Measurements from ENCODE around the gene CNN3.

The CNN3 gene

GRCh38 chr1:94856004-94856403, 70.9 kb downstream of the CNN3 start:
- no peaks in the 10 kb centered on the region for H3K9me3 Mint-ChIP-seq
- peaks cover 19% of the 10 kb centered on the region for H3K27me3 Mint-ChIP-seq
- no peak overlapping the region for H3K4me3 Mint-ChIP-seq
- no peaks in the 10 kb centered on the region for H3K4me1 Mint-ChIP-seq
- CTCF ChIA-PET, result interaction anchor here (0.6 to 8.6 kb wide), 11 partner anchors 10 to 956 kb away, joined by 3 to 138 read pairs (median 5); partner anchors contain the start of gene RWDD3
- H3K27ac Mint-ChIP-seq, result no peak overlapping the region
- DNase-seq, result no peak
- no peaks in the 10 kb centered on the region for H3K36me3 Mint-ChIP-seq

GRCh38 chr1:94855307-94855700, 71.6 kb downstream of the CNN3 start:
- H3K27me3 Mint-ChIP-seq, result peaks cover 15% of the 10 kb centered on the region
- no peak overlapping the region for H3K4me3 Mint-ChIP-seq
- DNase-seq, result no peak
- no peaks in the 10 kb centered on the region for H3K4me1 Mint-ChIP-seq
- no peaks in the 10 kb centered on the region for H3K9me3 Mint-ChIP-seq
- no peaks in the 10 kb centered on the region for H3K36me3 Mint-ChIP-seq
- H3K27ac Mint-ChIP-seq, result no peak overlapping the region
- CTCF ChIA-PET, result interaction anchor here (0.7 to 8.6 kb wide), 16 partner anchors 10 to 379 kb away, joined by 3 to 138 read pairs (median 5); partner anchors contain the start of gene RWDD3

- Mint-ChIP-seq H3K4me3 (no peak overlapping the region), H3K27me3 (peaks cover 14% of the 10 kb centered on the region), H3K9me3 (no peaks in the 10 kb centered on the region), H3K36me3 (no peaks in the 10 kb centered on the region), H3K27ac (no peak overlapping the region), H3K4me1 (no peaks in the 10 kb centered on the region)
- DNase-seq, result peak; percentile 88
- CTCF ChIA-PET, result interaction anchor here (0.5 to 8.6 kb wide), 43 partner anchors 8 to 379 kb away, joined by 3 to 138 read pairs (median 4); partner anchors contain the start of gene RWDD3
These were observed 72.2 kb downstream of the CNN3 start for GRCh38 chr1:94854458-94855306.

- CTCF ChIA-PET, result interaction anchor here (2.2 to 8.6 kb wide), 4 partner anchors 9 to 196 kb away, joined by 8 to 138 read pairs (median 62); no protein-coding TSS in a partner anchor
- Mint-ChIP-seq H3K27me3 (peaks cover 10% of the 10 kb centered on the region), H3K4me3 (no peak overlapping the region), H3K9me3 (no peaks in the 10 kb centered on the region), H3K27ac (no peak overlapping the region), H3K4me1 (no peaks in the 10 kb centered on the region), H3K36me3 (no peaks in the 10 kb centered on the region)
- DNase-seq, result no peak
These were observed 74.1 kb downstream of the CNN3 start for GRCh38 chr1:94852788-94853187.

- DNase-seq, result no peak
- H3K36me3 Mint-ChIP-seq, result no peaks in the 10 kb centered on the region
- H3K27ac Mint-ChIP-seq, result no peak overlapping the region
- peaks cover 10% of the 10 kb centered on the region for H3K27me3 Mint-ChIP-seq
- H3K4me1 Mint-ChIP-seq, result no peaks in the 10 kb centered on the region
- H3K4me3 Mint-ChIP-seq, result no peak overlapping the region
- H3K9me3 Mint-ChIP-seq, result no peaks in the 10 kb centered on the region
- CTCF ChIA-PET, result interaction anchor here (7.0 to 8.6 kb wide), 2 partner anchors 189 to 193 kb away, joined by 105 to 138 read pairs; no protein-coding TSS in a partner anchor
These were observed 75.3 kb downstream of the CNN3 start for GRCh38 chr1:94851571-94851970.
